COR-L47 (cell line): ENCODE results near the gene CHCHD1.
A peak's percentile ranks its signal among the peaks of the same experiment; 100 is the strongest.
"Not testable (repeated sequence)": the region's sequence is repeated elsewhere in the genome, so short reads cannot be mapped to it uniquely, and the experiment has no call there.

Experiments used
- DNase-seq: peaks from one replicate; lab custom pipeline; 2025; lab: John Stamatoyannopoulos, UW

Gene CHCHD1

GRCh38 chr10:73781879-73782748 lies at the start of gene CHCHD1:
Gene CHCHD1 (plus strand): TSS chr10:73782048. CDS start chr10:73782076, 28 bp downstream.
- DNase-seq = peak; percentile 62

- no peak for DNase-seq
These were observed 49.4 kb upstream of the CHCHD1 start for GRCh38 chr10:73732426-73732825.

- DNase-seq = no peak
These were observed 48.8 kb upstream of the CHCHD1 start for GRCh38 chr10:73732931-73733623.

- no peak for DNase-seq
These were observed 47.7 kb upstream of the CHCHD1 start for GRCh38 chr10:73734028-73734720.

GRCh38 chr10:73734796-73735305 lies 47.0 kb upstream of the CHCHD1 start:
- DNase-seq = no peak

GRCh38 chr10:73740501-73741254 lies 41.2 kb upstream of the CHCHD1 start:
- DNase-seq = not testable (repeated sequence)

- no peak for DNase-seq
These were observed 39.5 kb upstream of the CHCHD1 start for GRCh38 chr10:73742454-73742734.

- DNase-seq = no peak
These were observed 38.4 kb upstream of the CHCHD1 start for GRCh38 chr10:73743327-73743904.

GRCh38 chr10:73743905-73744663 lies 37.8 kb upstream of the CHCHD1 start, which contains the start of gene SEC24C:
Gene SEC24C (plus strand): TSS chr10:73744372. CDS start chr10:73746833, 2,461 bp downstream.
- peak; percentile 69 for DNase-seq

- DNase-seq = peak; percentile 0
These were observed 37.2 kb upstream of the CHCHD1 start for GRCh38 chr10:73744664-73744975.

- DNase-seq = no peak
These were observed 35.1 kb upstream of the CHCHD1 start for GRCh38 chr10:73746721-73747120.

GRCh38 chr10:73750819-73751218 lies 31.0 kb upstream of the CHCHD1 start:
- no peak for DNase-seq

- DNase-seq = no peak
These were observed 25.7 kb upstream of the CHCHD1 start for GRCh38 chr10:73756183-73756582.

GRCh38 chr10:73758704-73759511 lies 22.9 kb upstream of the CHCHD1 start:
- DNase-seq = no peak

- DNase-seq = no peak
These were observed 22.2 kb upstream of the CHCHD1 start for GRCh38 chr10:73759512-73760115.

GRCh38 chr10:73761781-73762180 lies 20.1 kb upstream of the CHCHD1 start:
- no peak for DNase-seq

- DNase-seq = no peak
These were observed 18.9 kb upstream of the CHCHD1 start for GRCh38 chr10:73762915-73763314.

GRCh38 chr10:73763343-73763742 lies 18.5 kb upstream of the CHCHD1 start:
- no peak for DNase-seq

- DNase-seq = no peak
These were observed 16.8 kb upstream of the CHCHD1 start for GRCh38 chr10:73765066-73765465.

- no peak for DNase-seq
These were observed 13.0 kb upstream of the CHCHD1 start for GRCh38 chr10:73768881-73769280.
